Thoracic aorta (tissue), 2 donors: ENCODE data around the gene SERPINA12. TPM values are rescaled to one million over a fixed set of nuclear protein-coding genes. Genes with fewer than 3 reads are reported as not detected.

Experiments used
- ATAC-seq: fragments of 150-250 bp; one replicate; pipeline ENCODE4 v1.8.0; 2017; ENCODE audit warnings: low read depth; ENCODE audit not compliant: insufficient number of reproducible peaks, low FRiP score
- DNase-seq: peaks from one replicate; pipeline ENCODE4 v3.0.0-alpha.2; 2020; ENCODE audit warnings: low spot score
- H3K27ac ChIP-seq, 2 donors: fragments of 200-600 bp; sonication (generic); 1 replicate in 1 of 2; 2 replicates in 1 of 2; pipeline ENCODE4 v1.5.1; 2016; ENCODE audit warnings: mild to moderate bottlenecking in 2 of 2, moderate library complexity in 2 of 2
- H3K27me3 ChIP-seq: fragments of 200-600 bp; sonication (generic); replicated peaks from 2 replicates; pipeline ENCODE4 v1.6.0; 2016; ENCODE audit warnings: mild to moderate bottlenecking; ENCODE audit not compliant: insufficient read depth
- H3K36me3 ChIP-seq: fragments of 200-600 bp; sonication (generic); one replicate; pipeline ENCODE4 v1.5.1; 2016
- H3K4me1 ChIP-seq, 2 donors: fragments of 200-600 bp; sonication (generic); 1 replicate in 1 of 2; 2 replicates in 1 of 2; pipeline versions ENCODE4 v1.5.1 to v1.6.0; 2016; ENCODE audit warnings: low read depth in 2 of 2, mild to moderate bottlenecking in 1 of 2; ENCODE audit not compliant: control insufficient read depth in 1 of 2
- H3K4me3 ChIP-seq: fragments of 200-600 bp; sonication (generic); 2 replicates; pipeline ENCODE4 v1.5.1; 2016; ENCODE audit warnings: mild to moderate bottlenecking
- H3K9me3 ChIP-seq: fragments of 200-600 bp; sonication (generic); 2 replicates; pipeline ENCODE4 v1.5.1; 2016
- CTCF ChIP-seq: fragments of 200-600 bp; sonication (generic); IDR thresholded peaks from one replicate; pipeline ENCODE4 v1.5.1; 2019; ENCODE audit warnings: antibody characterized with exemption
- total RNA-seq, 2 donors: library from RNA; depleted of rRNA; stranded (reverse); fragments of >200 nt; gene quantifications; one replicate each; pipeline versions ENCODE4 v1.1.0 to v1.2.3, GENCODE V29; 2016

SERPINA12 gene
- total RNA-seq, 2 donors from 2014 or later = not detected

- H3K27ac ChIP-seq = no peak overlapping the region
- no peak for DNase-seq
- ATAC-seq = no peak
- H3K4me1 ChIP-seq = no peaks in the 10 kb centered on the region
- H3K27me3 ChIP-seq = no peaks in the 10 kb centered on the region
- H3K4me3 ChIP-seq = no peak overlapping the region
- no peak for TF ChIP-seq CTCF
- H3K9me3 ChIP-seq = no peaks in the 10 kb centered on the region
- H3K36me3 ChIP-seq = no peaks in the 10 kb centered on the region
Observed at GRCh38 chr14:94451091-94451771, 58.0 kb downstream of the SERPINA12 start.

GRCh38 chr14:94450722-94451090 is 58.6 kb downstream of the SERPINA12 start:
- ATAC-seq (no peak), DNase-seq (no peak)
- Histone ChIP-seq H3K4me3 (no peak overlapping the region), H3K36me3 (no peaks in the 10 kb centered on the region), H3K9me3 (no peaks in the 10 kb centered on the region), H3K4me1 (no peaks in the 10 kb centered on the region), H3K27me3 (no peaks in the 10 kb centered on the region), H3K27ac (no peak overlapping the region)
- TF ChIP-seq CTCF = no peak

GRCh38 chr14:94449930-94450329 is 59.3 kb downstream of the SERPINA12 start:
- no peak for TF ChIP-seq CTCF
- no peaks in the 10 kb centered on the region for H3K9me3 ChIP-seq
- H3K27me3 ChIP-seq = no peaks in the 10 kb centered on the region
- no peak overlapping the region for H3K27ac ChIP-seq
- H3K4me1 ChIP-seq = no peaks in the 10 kb centered on the region
- ATAC-seq (no peak), DNase-seq (no peak)
- H3K36me3 ChIP-seq = no peaks in the 10 kb centered on the region
- no peak overlapping the region for H3K4me3 ChIP-seq

GRCh38 chr14:94448071-94448808 is 61.0 kb downstream of the SERPINA12 start:
- Histone ChIP-seq H3K36me3 (no peaks in the 10 kb centered on the region), H3K27me3 (no peaks in the 10 kb centered on the region), H3K4me1 (no peaks in the 10 kb centered on the region), H3K9me3 (no peaks in the 10 kb centered on the region), H3K4me3 (no peak overlapping the region), H3K27ac (no peak overlapping the region)
- TF ChIP-seq CTCF = no peak
- ATAC-seq = no peak
- no peak for DNase-seq

GRCh38 chr14:94447206-94447605 is 62.1 kb downstream of the SERPINA12 start:
- no peak overlapping the region for H3K4me3 ChIP-seq
- no peaks in the 10 kb centered on the region for H3K4me1 ChIP-seq
- DNase-seq (no peak), ATAC-seq (no peak)
- no peaks in the 10 kb centered on the region for H3K27me3 ChIP-seq
- no peak for TF ChIP-seq CTCF
- no peaks in the 10 kb centered on the region for H3K9me3 ChIP-seq
- H3K36me3 ChIP-seq = no peaks in the 10 kb centered on the region
- no peak overlapping the region for H3K27ac ChIP-seq
